Glutamatergic neuron (in vitro differentiated cells): ENCODE data around the gene SIGLEC11. TPM values are rescaled to one million over a fixed set of nuclear protein-coding genes. Genes with fewer than 3 reads are reported as not detected.

Source experiments
- DNase-seq: peaks from one replicate; pipeline ENCODE4 v3.0.0; 2022
- H3K27ac Mint-ChIP-seq: one replicate; pipeline ENCODE4 v1.8.0; 2020; ENCODE audit warnings: mild to moderate bottlenecking, mixed read lengths, inconsistent platforms; ENCODE audit not compliant: unreplicated experiment
- H3K27me3 Mint-ChIP-seq: one replicate; pipeline ENCODE4 v1.8.0; 2020; ENCODE audit warnings: mild to moderate bottlenecking, moderate library complexity, mixed read lengths, inconsistent platforms; ENCODE audit not compliant: unreplicated experiment
- H3K36me3 Mint-ChIP-seq: one replicate; pipeline ENCODE4 v1.8.0; 2020; ENCODE audit warnings: mild to moderate bottlenecking, mixed read lengths, inconsistent platforms; ENCODE audit not compliant: unreplicated experiment
- H3K4me1 Mint-ChIP-seq: one replicate; pipeline ENCODE4 v1.8.0; 2020; ENCODE audit warnings: mild to moderate bottlenecking, low read depth, mixed read lengths, inconsistent platforms; ENCODE audit not compliant: unreplicated experiment
- H3K4me3 Mint-ChIP-seq: one replicate; pipeline ENCODE4 v1.8.0; 2020; ENCODE audit warnings: mild to moderate bottlenecking, mixed read lengths, inconsistent platforms; ENCODE audit not compliant: unreplicated experiment
- H3K9me3 Mint-ChIP-seq: one replicate; pipeline ENCODE4 v1.8.0; 2020; ENCODE audit warnings: mild to moderate bottlenecking, moderate library complexity, mixed read lengths, inconsistent platforms; ENCODE audit not compliant: unreplicated experiment
- total RNA-seq: library from RNA; stranded (reverse); fragmentation: NEBNext Ultra II Directional; extraction: Animal tissue kit (Norgen Biotek cat#: 25700); gene quantifications from one replicate; pipeline ENCODE4 v1.2.1, GENCODE V29; 2021; ENCODE audit not compliant: unreplicated experiment
- TF ChIP-seq, protein P1 (sequence below): fragments of 200-600 bp; sonication (generic); IDR thresholded peaks from one replicate; pipeline ENCODE4 v1.5.0; 2021; ENCODE audit not compliant: partially characterized antibody, unreplicated experiment

SIGLEC11 gene
- total RNA-seq, 1 donor from 2014 or later: not detected

DNA sequence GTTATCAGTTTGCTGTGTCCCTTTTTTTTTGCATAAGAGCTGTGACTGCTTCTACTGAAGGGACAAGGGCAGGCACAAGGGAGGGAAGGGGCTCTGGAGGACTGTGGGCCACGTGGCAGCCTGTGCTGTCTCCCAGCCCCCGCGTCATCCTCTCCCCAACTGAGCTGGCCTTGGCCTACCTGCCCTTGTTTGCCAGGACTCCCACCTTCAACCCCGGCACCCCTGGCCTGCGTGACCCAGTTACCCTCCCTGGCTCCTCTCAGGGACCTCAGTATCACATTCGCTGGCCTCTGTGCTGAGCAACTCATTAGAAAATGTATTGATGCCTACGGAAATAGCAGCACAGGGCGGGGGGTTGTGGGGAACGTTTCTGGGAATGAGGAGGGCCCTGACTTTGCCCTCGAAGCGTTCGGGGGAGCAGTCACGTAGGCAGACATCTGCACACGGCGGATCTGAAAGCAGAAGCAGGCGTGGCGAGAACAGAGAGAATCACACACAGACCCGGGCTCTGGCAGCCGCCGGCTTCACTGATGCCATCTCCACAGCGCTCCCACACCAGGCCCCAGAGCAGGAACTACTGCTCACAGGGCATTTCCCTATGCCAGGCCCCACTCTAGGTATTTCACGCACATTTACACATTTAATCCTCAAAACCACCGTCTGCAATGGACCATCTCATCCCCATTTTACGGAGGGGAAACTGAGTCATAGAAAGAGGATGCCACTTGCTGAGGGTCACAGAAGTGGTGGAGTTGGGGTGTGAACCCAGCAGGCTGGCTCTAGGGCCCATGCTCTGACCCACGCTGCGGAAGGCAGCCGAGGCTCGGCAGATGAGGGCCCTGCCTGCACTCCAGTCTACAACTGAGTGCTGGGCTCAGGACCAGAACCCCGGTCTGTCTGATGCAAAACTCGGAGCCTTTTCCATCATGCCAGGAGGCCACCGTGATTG, 37.6 kb downstream of the SIGLEC11 start:
- no peak for DNase-seq
- Mint-ChIP-seq H3K27ac (peak overlapping the region; percentile 82), H3K4me1 (peaks cover 31% of the 10 kb centered on the region), H3K36me3 (no peaks in the 10 kb centered on the region), H3K4me3 (no peak overlapping the region), H3K9me3 (peaks cover 8% of the 10 kb centered on the region), H3K27me3 (peaks cover 10% of the 10 kb centered on the region)
- TF ChIP-seq, protein P1, sequence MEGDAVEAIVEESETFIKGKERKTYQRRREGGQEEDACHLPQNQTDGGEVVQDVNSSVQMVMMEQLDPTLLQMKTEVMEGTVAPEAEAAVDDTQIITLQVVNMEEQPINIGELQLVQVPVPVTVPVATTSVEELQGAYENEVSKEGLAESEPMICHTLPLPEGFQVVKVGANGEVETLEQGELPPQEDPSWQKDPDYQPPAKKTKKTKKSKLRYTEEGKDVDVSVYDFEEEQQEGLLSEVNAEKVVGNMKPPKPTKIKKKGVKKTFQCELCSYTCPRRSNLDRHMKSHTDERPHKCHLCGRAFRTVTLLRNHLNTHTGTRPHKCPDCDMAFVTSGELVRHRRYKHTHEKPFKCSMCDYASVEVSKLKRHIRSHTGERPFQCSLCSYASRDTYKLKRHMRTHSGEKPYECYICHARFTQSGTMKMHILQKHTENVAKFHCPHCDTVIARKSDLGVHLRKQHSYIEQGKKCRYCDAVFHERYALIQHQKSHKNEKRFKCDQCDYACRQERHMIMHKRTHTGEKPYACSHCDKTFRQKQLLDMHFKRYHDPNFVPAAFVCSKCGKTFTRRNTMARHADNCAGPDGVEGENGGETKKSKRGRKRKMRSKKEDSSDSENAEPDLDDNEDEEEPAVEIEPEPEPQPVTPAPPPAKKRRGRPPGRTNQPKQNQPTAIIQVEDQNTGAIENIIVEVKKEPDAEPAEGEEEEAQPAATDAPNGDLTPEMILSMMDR: no peak

DNA sequence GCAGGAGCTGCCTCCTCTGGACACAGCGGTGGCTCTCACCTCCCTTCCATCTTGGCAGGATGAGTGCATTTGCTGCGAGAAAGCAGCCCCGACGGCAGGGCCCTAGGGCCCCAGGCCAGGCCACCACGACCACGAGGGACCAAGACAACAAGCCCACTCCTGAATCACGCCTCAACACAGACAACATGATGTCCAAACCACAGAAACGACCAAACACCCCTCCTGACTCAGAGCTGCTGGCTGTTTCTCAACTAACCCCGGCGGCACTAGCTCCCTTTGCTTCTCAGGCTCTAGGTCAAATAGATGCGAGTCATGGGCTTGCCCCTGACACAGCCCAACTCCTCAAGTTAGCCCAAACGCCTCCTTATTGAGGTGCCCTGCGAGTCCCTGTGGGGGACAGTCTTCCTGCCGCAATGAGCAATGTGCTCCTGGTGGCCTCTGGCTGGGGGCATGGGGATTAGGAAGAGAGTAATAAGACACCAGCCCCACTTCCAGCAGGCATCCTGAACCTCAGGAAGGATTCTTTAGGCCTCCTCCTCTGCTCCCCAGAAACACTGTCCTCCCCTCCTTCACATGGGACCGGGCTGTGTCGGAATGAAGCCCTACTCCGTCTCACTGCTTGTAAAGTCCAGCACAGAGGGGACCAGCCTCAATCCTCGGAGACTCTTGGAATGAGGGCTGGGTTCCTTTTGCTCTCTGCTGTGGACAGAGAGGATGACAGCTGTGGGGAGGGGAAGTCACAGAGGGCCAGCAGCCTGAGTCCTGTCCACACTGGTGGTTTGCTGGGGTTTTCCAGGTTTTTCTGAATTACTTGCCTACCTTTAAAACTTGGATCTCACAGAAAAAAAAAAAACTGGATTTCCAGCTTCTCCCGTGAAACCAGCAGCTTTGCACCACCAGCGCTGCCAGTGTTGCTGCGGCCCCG, 38.8 kb downstream of the SIGLEC11 start:
- Mint-ChIP-seq H3K4me1 (peaks cover 25% of the 10 kb centered on the region), H3K36me3 (no peaks in the 10 kb centered on the region), H3K4me3 (peak overlapping the region; percentile 34), H3K9me3 (peaks cover 5% of the 10 kb centered on the region), H3K27ac (no peak overlapping the region), H3K27me3 (peaks cover 6% of the 10 kb centered on the region)
- TF ChIP-seq, protein P1: no peak
- DNase-seq: no peak

DNA sequence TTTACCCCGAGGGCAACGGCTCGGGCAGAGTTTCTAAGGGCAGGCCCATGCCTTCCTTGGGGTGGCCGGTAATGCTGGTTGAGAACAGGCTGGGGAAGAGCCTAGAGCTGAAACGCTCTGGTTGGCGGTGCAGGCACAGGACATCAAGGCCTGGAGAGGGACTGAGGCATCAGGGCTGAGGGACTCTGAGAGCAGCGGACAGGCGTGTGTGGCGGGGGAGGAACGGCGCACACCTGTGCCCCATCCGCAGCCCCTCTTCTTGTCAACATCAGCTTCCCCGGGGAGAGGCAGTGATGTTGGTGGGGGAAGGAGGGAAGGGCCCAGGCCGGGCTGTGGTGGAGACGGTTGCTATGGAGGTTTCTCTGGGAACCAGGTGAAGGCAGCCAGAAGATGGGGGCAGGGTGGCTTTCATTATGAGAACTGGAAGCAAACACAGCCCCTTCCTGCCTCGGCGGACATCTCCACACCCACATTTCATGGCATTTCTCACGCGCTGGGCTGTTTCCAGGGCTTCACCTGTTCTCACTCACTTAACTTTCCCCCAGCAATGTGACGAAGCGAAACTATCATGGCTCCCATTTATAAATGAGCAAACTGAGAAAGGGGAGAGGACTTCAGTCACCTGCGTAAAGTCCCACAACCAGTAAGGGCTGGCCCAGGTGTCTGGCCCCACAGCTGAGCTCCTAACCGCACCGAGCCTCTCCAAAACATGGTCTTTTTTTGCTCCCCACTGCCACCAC, 40.2 kb downstream of the SIGLEC11 start:
- Mint-ChIP-seq H3K4me1 (peaks cover 27% of the 10 kb centered on the region), H3K4me3 (no peak overlapping the region), H3K27me3 (peaks cover 6% of the 10 kb centered on the region), H3K9me3 (peaks cover 3% of the 10 kb centered on the region), H3K36me3 (no peaks in the 10 kb centered on the region), H3K27ac (peak overlapping the region; percentile 48)
- TF ChIP-seq, protein P1: no peak
- DNase-seq: no peak

DNA sequence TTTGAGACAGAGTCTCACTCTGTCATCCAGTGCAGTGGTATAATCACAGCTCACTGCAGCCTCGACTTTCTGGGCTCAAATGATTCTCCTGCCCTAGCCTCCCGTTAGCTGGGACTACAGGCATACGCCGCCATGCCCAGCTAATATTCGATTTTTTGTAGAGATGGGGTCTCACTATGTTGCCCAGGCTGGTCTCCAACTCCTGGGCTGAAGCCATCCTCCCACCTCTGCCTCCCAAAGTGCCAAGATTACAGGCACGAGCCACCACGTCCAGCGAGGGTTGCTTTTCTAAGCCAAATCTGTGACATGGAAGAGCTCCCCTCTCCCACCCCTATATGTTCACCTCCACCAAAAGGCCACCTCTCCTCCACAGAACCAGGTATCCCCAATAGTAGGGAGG, 42.9 kb downstream of the SIGLEC11 start:
- Mint-ChIP-seq H3K4me1 (peaks cover 21% of the 10 kb centered on the region), H3K4me3 (no peak overlapping the region), H3K9me3 (peaks cover 7% of the 10 kb centered on the region), H3K27me3 (peaks cover 7% of the 10 kb centered on the region), H3K36me3 (peaks cover 12% of the 10 kb centered on the region), H3K27ac (peak overlapping the region; percentile 33)
- no peak for DNase-seq
- TF ChIP-seq, protein P1: no peak
